Transverse colon (tissue), 4 donors: Measurements from ENCODE around the gene TMEM132E.

Experiments
- CTCF ChIP-seq, 5 experiments: fragments of 200-600 bp in 3 of 5; fragments of 450-650 bp in 2 of 5; sonication (generic) in 3 of 5; IDR thresholded peaks; 1 replicate in 2 of 5; 2 replicates in 3 of 5; pipeline ENCODE4 v1.5.1; 2016 to 2017; ENCODE audit warnings: antibody characterized with exemption in 5 of 5, inconsistent platforms in 3 of 5, mild to moderate bottlenecking in 2 of 5, moderate library complexity in 1 of 5
- POLR2A ChIP-seq: fragments of 450-650 bp; IDR thresholded peaks from one replicate; pipeline ENCODE4 v1.6.1; 2016; ENCODE audit warnings: antibody characterized with exemption, mild to moderate bottlenecking, moderate library complexity
- POLR2AphosphoS5 ChIP-seq, 3 donors: sonication (generic); formaldehyde crosslinking; IDR thresholded peaks; one replicate each; pipeline ENCODE4 v1.6.1; 2016; ENCODE audit warnings: antibody characterized with exemption in 3 of 3

- TF ChIP-seq CTCF (IDR thresholded peaks at IDR 0.05) (no peak), POLR2A (no peak), POLR2AphosphoS5 (IDR thresholded peaks at IDR 0.05) (no peak)
Observed at GRCh38 chr17:34682305-34682704, 102.9 kb downstream of the TMEM132E start.
